Stimulated activated CD4-positive, alpha-beta T cell treated with anti-CD3 and anti-CD28 coated beads, Interleukin-4, amount 100 ng/mL, for 24 hours (primary cell): Measurements from ENCODE around the gene CRTC1.

Experiments used
- DNase-seq: peaks from one replicate; pipeline ENCODE4 v3.0.0-alpha.2; 2020

The CRTC1 gene

GRCh38 chr19:18754501-18754900 lies 71.0 kb downstream of the CRTC1 start:
- DNase-seq = no peak

- DNase-seq = no peak
Observed at GRCh38 chr19:18756896-18757295, 73.4 kb downstream of the CRTC1 start.

DNA sequence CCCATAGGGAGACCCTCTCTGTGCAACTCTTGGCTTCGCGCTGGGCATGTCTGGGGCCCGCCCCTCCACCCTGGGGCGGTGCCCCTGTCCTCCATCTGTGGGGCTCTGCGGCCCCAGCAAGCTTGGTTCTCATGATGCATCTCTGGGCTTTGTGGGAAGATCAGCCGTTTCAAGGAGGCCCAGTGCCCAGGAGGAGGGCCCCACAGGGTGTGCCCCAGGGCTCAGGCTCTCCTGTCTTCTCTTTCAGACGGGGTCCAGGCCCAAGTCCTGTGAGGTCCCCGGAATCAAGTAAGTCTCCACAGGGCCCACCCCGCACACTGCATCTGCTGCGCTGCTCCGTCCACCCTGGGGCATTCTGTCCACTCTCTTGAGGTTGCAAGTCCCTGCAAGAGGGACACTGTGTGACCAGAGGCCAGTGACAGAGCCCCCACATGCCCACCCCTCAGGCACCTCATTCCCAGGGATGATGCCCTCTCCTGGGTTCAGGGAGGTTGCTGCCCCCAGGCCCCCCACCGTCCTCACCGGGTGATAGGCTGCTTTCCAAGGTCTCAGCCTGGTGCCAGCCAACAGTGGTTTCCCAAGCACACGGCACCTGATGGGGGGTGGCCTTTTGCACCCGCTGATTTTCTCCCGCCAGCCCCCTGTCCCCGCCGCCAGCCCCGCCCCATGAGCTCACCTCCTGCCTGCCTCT lies 76.0 kb downstream of the CRTC1 start:
- no peak for DNase-seq

- no peak for DNase-seq
Observed at GRCh38 chr19:18759995-18760426, 76.5 kb downstream of the CRTC1 start.

DNA sequence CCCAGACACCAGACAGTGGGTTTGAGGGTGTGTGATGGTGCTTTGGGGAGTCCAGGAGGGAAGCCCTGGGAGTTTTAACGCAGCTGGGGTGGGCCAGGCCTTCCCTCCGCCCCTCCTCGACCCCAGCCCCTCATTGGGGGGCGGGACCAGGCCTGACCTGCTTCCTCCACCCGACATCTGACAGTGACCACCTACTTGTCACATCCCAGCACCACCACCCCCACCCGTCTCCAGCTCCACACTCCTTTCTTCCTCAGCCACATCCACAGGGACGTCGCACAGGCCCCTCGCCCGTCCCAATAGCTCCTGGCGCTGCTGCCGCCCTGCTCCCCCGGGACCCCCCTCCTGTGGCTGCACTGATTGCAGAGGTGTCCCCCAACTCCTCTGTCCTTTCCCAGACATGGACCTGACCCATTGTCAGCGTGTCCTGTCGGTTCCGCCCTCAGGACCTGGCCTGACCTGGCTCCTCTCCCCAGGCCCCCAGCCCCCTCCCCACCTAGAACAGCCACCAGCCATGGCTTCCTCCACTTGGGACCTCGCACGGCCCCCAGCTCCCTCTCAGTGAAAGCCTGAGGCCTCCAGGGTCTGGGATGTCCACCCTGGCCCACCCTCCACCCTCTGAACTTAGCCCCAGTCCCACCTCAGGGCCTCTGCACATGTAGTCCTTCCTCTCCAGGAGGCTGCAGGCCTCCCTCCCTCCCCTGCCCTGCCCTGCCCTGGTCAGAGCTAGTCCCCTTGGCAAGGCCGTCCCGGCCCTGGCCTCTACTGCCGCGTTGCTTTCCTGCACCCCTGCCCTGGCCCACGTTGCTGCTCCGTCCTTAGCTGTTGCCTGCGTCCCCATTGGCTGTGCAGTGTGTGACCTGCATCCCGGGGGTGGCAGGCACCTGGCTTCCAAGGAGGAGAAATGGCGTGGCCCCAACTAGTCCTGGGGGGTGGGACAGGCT lies 77.2 kb downstream of the CRTC1 start:
- no peak for DNase-seq

DNA sequence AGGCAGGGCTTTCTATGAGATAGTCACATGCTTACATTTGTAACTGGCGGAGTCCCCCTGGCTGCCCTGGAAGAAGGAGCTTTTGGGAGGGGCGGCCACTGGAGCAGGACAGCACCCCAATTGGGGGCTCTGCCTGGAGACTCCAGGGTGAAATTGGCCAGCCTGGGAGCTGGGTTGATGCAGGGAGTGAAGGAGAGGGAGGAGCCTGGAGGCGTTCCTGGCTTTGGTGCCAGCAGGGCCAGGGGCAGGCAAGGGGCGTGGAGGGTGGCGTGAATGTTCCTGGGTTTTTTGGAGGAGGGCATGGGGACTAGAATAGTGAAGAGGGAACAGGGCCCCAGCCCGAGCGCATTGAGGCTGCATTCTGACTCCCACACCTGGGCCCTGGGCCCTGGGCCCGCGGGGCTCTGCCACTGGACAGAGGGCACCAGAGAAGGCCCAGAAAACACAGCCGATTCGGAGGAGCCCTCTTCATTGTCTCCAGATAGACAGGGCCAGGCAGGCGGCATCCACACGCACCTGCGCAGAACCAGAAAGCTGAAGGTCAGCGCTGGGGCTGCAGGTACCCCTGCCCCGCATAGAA lies 78.1 kb downstream of the CRTC1 start:
- DNase-seq = no peak

DNA sequence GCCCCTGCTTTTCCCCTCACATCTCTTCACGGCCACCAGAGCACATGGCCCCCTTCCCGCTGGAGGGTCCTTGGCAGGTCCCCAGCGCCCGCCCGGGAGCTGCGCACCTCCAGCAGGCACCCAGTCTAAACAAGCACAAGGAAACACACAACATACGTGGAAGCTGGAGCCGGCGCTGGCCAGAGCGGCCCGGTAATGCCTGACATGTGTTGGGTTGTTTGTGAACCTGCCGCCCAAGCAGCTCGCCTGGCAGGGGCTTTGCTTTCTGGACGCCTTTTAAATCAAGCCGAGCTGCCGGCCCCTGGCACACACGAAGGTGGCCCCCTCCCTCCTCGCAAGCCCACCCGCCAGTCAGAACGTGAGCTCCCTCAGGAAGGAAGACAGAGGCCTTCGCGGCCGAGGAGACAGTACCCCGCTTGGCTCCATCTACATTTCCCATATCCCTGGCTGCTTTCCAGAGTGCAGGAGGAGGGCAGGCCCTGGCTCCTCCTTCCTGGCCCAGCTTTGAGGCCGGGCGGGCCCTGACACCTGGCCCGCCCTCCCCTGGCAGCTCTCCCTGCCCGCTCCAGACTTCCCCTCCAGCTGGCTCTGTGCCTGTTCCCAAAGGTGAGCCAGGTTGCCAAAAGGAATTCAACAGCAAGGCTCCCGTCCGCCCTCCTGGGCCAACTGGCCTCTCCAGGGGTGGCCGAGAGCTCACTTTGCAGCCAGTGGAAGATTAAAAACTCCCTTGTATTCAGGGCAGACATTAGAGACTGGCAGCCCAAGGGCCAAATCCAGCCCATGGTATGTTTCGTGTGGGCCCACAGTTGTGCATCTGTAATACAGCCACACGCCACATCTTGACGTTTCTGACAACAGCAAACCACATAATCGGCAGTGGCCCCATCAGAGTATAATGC lies 78.9 kb downstream of the CRTC1 start:
- no peak for DNase-seq

DNA sequence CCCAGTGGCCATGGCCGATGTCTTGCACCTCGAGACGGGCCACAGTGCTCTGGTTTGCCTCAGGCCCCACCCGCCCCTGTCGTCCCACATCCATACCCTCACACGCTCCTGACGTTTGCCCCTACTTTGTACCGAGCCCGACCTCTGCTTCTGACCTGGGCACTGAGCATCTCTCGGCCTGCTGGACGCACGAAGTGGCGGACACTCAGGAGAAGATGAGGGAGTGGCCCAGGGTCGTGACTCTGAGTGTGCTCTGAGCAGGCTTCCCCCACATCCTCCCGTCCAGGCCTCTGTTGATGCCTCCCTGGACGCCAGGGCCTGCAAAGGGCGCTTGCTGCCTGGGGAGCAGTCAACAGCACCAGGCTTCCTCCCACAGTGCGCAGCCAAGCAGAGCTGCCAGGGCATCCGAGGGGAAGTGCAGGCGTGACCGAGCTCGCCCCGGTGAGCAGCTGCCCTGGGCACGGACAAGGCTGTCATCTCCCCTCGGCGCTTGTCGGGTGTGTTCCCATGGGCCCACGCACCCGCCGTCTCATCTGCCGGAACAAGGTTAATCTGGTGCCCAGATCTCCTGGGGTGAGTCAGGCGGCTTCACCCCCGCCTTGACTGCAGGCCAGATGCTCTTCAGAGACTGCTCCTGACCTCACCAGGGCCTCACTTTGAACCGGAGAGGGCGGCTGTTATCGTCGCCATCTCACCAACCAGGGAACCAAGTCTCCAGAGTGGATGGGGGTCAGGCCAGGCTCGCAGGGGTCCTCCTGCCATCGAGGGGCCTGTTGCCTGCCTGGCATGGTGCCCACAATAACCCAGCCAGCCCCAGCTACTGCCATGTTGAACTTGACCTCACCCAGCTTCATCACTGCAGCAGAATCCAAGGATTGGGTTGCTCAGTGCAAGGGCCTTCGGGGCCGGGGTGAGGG lies 80.5 kb downstream of the CRTC1 start:
- DNase-seq = no peak

DNA sequence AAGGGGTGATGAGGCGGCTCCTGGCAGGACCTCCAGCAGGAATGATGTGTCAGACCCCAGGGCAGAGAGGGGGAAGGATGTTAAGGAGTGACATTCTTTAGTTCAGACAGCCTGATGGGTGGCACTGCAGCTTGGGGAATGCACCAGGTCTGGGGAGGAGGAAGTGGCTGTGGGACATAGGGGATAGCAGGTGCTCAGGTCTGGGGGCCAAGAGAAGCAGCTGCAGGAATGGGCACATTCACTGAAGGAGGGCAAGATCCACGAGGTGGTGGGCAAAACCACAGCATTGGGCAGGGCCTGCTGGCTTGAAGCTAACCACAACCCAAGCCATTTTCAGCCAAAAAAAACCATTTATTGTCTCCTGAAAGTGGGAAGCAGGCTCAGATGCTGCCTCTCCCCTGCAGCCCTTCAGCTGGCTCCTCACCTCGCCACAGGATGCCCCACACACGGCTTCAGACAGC lies 81.1 kb downstream of the CRTC1 start:
- no peak for DNase-seq

DNA sequence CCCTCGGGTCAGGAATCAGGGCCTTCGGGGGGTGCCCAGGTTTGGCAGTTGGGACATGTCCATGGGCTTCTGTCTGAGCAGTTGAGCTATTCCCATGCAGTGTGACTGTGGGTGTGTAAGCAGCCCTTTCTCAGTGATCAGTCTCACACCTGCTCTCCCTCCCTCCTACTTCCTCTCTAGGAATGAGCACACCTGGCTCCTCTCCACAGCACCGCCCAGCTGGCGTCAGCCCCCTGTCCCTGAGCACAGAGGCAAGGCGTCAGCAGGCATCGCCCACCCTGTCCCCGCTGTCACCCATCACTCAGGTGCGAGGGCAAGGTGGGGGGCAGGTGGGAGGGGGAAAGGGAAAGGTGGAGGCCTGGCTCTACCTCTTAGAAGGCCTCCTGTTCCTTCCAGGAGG lies 81.7 kb downstream of the CRTC1 start:
- no peak for DNase-seq

DNA sequence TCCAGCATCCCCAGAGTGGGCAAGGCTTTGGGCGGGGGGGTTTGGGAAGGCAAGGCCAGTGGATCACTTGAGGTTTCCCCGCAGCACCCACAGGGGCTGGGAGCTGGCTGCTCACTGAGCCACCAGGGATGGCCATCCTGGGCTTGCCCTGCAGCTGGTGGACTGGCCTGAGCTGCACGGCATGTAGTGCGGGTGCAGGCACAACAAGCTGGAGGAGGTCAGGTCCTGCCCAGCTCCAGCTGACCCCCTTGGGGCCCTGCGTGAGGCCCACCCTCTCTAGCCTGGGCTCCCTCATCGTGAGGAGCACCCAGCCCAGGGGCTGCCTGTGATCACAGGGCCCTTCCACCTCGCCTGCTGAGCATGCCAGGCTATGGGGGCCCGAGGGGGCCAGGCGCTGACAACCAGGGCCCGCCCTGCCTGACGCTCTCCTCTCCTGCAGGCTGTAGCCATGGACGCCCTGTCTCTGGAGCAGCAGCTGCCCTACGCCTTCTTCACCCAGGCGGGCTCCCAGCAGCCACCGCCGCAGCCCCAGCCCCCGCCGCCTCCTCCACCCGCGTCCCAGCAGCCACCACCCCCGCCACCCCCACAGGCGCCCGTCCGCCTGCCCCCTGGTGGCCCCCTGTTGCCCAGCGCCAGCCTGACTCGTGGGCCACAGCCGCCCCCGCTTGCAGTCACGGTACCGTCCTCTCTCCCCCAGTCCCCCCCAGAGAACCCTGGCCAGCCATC lies 84.7 kb downstream of the CRTC1 start:
- DNase-seq = no peak

GRCh38 chr19:18768997-18769891 lies 85.8 kb downstream of the CRTC1 start:
- no peak for DNase-seq

DNA sequence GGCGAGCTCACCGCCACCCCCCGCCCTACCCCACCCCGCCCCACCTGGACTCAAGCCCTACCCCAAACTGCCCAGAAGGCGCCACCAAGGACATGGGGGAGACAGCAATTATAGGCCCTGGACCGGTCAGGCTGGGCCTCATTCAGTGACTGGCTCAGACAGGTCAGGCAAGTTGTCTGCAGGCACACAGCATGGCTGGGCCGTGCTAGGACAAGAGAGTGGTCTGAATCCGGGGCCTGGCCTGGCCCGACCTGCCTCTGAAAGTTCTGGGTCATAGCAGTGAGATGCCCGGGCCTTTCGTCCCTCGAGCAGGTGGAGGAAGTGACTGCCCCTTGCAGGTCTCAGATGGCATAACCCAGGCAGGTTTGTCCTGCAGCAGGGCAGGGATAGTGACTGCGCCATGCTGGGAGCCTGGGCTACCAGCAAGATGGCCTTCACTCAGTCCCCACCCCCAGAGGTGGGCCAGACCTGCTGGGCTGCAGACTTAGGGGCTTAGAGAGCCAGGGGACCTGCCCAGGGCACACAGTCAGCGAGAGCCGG lies 86.6 kb downstream of the CRTC1 start:
- DNase-seq = no peak

- no peak for DNase-seq
Observed at GRCh38 chr19:18770663-18771327, 87.3 kb downstream of the CRTC1 start.

GRCh38 chr19:18771328-18772242 lies 88.1 kb downstream of the CRTC1 start:
- no peak for DNase-seq

DNA sequence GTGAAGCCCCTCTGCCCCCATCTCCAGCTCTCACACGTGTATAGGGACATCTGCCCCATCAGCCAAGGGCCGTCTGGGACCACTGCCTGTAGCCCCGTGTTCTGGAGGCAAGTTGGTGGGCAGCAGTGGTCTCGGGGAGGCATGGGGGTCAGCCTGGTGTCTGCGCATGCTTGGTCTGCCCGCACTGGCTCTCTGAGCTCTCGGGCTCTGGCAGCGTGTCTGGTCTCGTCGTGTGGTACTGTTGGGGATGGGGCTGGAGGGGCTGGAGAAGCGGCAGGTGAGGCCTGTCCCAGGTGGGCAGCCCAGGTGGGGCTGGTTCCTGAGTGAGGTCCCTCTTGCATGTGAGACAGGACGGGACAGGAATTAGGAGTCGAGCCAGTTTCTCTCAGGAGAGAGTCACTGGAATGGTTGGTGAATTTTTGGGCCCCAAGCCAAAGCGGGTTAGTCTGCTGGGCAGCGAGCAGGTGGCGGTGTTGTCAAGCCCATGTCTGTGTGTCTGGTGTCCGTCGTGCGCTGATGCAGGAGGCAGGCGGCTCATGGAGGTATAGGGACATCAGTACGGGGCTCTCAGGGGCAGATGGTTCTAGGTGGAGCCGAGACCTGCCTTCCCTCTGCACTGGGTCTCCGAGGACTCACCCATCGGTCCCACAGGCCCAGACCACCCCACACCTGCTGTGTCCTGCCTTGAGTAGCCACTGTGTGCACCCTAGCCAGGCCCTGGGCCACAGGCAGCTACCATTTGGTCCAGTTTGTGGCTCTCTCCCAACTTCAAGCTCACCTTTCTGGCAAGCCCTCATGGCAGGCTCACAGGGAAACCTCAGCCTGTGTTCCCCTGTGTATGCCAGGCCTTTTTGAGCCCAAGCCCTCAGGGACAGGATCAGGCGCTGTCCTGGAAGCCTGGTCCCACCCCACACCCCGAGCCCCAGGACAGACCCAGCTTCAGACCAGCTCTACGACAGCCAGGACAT lies 89.4 kb downstream of the CRTC1 start:
- DNase-seq = no peak
